Panc1 (cell line): ENCODE measurements around the gene ADGRB3.

Experiments used
- CTCF ChIP-seq: fragments of 450-650 bp; IDR thresholded peaks from 2 replicates; pipeline ENCODE4 v1.5.1; 2017; ENCODE audit warnings: mild to moderate bottlenecking
- POLR2AphosphoS5 ChIP-seq: IDR thresholded peaks from 2 replicates; pipeline ENCODE4 v1.6.1; 2012; ENCODE audit warnings: mild to moderate bottlenecking, low read depth, low read length, moderate library complexity
- REST ChIP-seq, 2 experiments: IDR thresholded peaks; 2 replicates each; pipeline ENCODE4 v1.6.1; 2011 to 2012; ENCODE audit warnings: low read depth in 2 of 2, control low read depth in 1 of 2, low read length in 1 of 2, mild to moderate bottlenecking in 1 of 2, moderate library complexity in 1 of 2; ENCODE audit not compliant: insufficient read depth in 1 of 2
- SIN3A ChIP-seq: IDR thresholded peaks from 2 replicates; pipeline ENCODE4 v1.6.1; 2012; ENCODE audit warnings: low read depth, mild to moderate bottlenecking, low read length, moderate library complexity, borderline replicate concordance; ENCODE audit not compliant: insufficient read depth

GRCh38 chr6:69398311-69398710 lies 763.2 kb downstream of the ADGRB3 start:
- TF ChIP-seq CTCF (no peak), POLR2AphosphoS5 (no peak), SIN3A (no peak), REST (IDR thresholded peaks at IDR 0.05; ENCODE audit: insufficient read depth in 1 of 2, low read depth in 2 of 2, low read length in 1 of 2) (no peak)
